Measurements from ENCODE around the gene DAGLA. TPM values are rescaled to one million over a fixed set of nuclear protein-coding genes. Genes with fewer than 3 reads are reported as not detected.
A peak's percentile ranks its signal among the peaks of the same experiment; 100 is the strongest.
"Not testable (repeated sequence)": the region's sequence is repeated elsewhere in the genome, so short reads cannot be mapped to it uniquely, and the experiment has no call there.

The DAGLA gene
- total RNA-seq, 2 donors from 2014 or later: 7.0 to 9.9 TPM

- H3K9me3 ChIP-seq: no peaks in the 10 kb centered on the region
- no peaks in the 10 kb centered on the region for H3K27me3 ChIP-seq
- no peak overlapping the region for H3K4me3 ChIP-seq
- intact Hi-C loops (cut with DNase I): no loop called here
- no peak for TF ChIP-seq POLR2A (IDR thresholded peaks at IDR 0.05)
- TF ChIP-seq CTCF (IDR thresholded peaks at IDR 0.05): no peak
- peaks cover 57% of the 10 kb centered on the region for H3K4me1 ChIP-seq
- no peaks in the 10 kb centered on the region for H3K36me3 ChIP-seq (replicated peaks in 1 of 2; ENCODE audit: insufficient read depth in 1 of 2, low read depth in 2 of 2)
- ATAC-seq: no peak
- 65 to 75% methylated on average over 4 of the region's 4 CpGs for WGBS, 2 donors
- peak overlapping the region in 1 of 4 donors; percentile 31 for H3K27ac ChIP-seq
- DNase-seq: no peak
Observed at GRCh38 chr11:61669417-61669816, 10.8 kb upstream of the DAGLA start.

GRCh38 chr11:61670626-61671025 is 9.6 kb upstream of the DAGLA start:
- no peak overlapping the region for H3K27ac ChIP-seq
- H3K27me3 ChIP-seq: no peaks in the 10 kb centered on the region
- TF ChIP-seq CTCF (IDR thresholded peaks at IDR 0.05) (no peak), POLR2A (IDR thresholded peaks at IDR 0.05) (no peak)
- H3K4me3 ChIP-seq: no peak overlapping the region
- no peaks in the 10 kb centered on the region for H3K9me3 ChIP-seq
- intact Hi-C loops (cut with DNase I): no loop called here
- H3K36me3 ChIP-seq (replicated peaks in 1 of 2; ENCODE audit: insufficient read depth in 1 of 2, low read depth in 2 of 2): no peaks in the 10 kb centered on the region
- WGBS, 2 donors: 93 to 100% methylated on average over 2 of the region's 2 CpGs
- H3K4me1 ChIP-seq: peaks cover 54% of the 10 kb centered on the region
- ATAC-seq (no peak), DNase-seq (no peak)

GRCh38 chr11:61671527-61671926 is 8.7 kb upstream of the DAGLA start:
- intact Hi-C loops (cut with DNase I): no loop called here
- Histone ChIP-seq H3K4me3 (no peak overlapping the region), H3K9me3 (no peaks in the 10 kb centered on the region), H3K4me1 (peaks cover 45% of the 10 kb centered on the region), H3K27me3 (no peaks in the 10 kb centered on the region), H3K27ac (peak overlapping the region in 1 of 4 donors; percentile 15), H3K36me3 (replicated peaks in 1 of 2; ENCODE audit: insufficient read depth in 1 of 2, low read depth in 2 of 2) (no peaks in the 10 kb centered on the region)
- peak; percentile 38 to 77 (median 65) for TF ChIP-seq CTCF (IDR thresholded peaks at IDR 0.05)
- TF ChIP-seq POLR2A (IDR thresholded peaks at IDR 0.05): no peak
- WGBS, 2 donors: 27 to 39% methylated on average over 5 of the region's 5 CpGs
- peak; percentile 75 to 88 (median 87) for DNase-seq
- ATAC-seq: peak; percentile 74

- H3K27me3 ChIP-seq; ATAC-seq; H3K9me3 ChIP-seq; DNase-seq; H3K27ac ChIP-seq; intact Hi-C loops (cut with DNase I); H3K36me3 ChIP-seq (replicated peaks in 1 of 2; ENCODE audit: insufficient read depth in 1 of 2, low read depth in 2 of 2); H3K4me3 ChIP-seq: not testable (repeated sequence)
- H3K4me1 ChIP-seq: peaks cover 22% of the 10 kb centered on the region
- 77 to 96% methylated on average over 2 of the region's 2 CpGs for WGBS, 2 donors
Observed at GRCh38 chr11:61673946-61674467, 6.2 kb upstream of the DAGLA start.

- intact Hi-C loops (cut with DNase I): loop anchor here (5.0 kb wide), 1 partner anchor 56 kb away; no protein-coding TSS in a partner anchor
- no peaks in the 10 kb centered on the region for H3K9me3 ChIP-seq
- TF ChIP-seq POLR2A (IDR thresholded peaks at IDR 0.05) (no peak), CTCF (IDR thresholded peaks at IDR 0.05) (no peak)
- no peaks in the 10 kb centered on the region for H3K27me3 ChIP-seq
- no peaks in the 10 kb centered on the region for H3K36me3 ChIP-seq (replicated peaks in 1 of 2; ENCODE audit: insufficient read depth in 1 of 2, low read depth in 2 of 2)
- DNase-seq (no peak), ATAC-seq (no peak)
- H3K4me1 ChIP-seq: peaks cover 20% of the 10 kb centered on the region
- WGBS, 2 donors: 88 to 95% methylated on average over 3 to 5 of the region's 5 CpGs
- H3K4me3 ChIP-seq: no peak overlapping the region
- H3K27ac ChIP-seq: no peak overlapping the region
Observed at GRCh38 chr11:61675826-61676225, 4.4 kb upstream of the DAGLA start.
